HepG2 (cell line): ENCODE measurements around the gene DCP2. TPM values are rescaled to one million over a fixed set of nuclear protein-coding genes. Genes with fewer than 3 reads are reported as not detected.

Experiments used
- ATAC-seq: fragments of 200-7000 bp; cut with Tn5 transposase; 3 replicates; pipeline ENCODE4 v1.9.1; 2020; ENCODE audit warnings: mild to moderate bottlenecking, moderate library complexity
- BruUV-seq: library from RNA; stranded (reverse); fragments of 400-500 nt; replicated peaks from 2 replicates; lab custom pipeline; 2021; lab: Mats Ljungman, UMichigan
- CTCF ChIA-PET: fragments of 300-600 bp; formaldehyde crosslinking; extraction: SDS; loops from one replicate; lab custom pipeline; 2021; ENCODE audit warnings: low total read pairs, inconsistent platforms, low intra/inter-chr PET ratio; lab: Yijun Ruan, JAX
- POLR2A ChIA-PET: fragments of 350-600 bp; sonication (Branson Sonifier 250); formaldehyde crosslinking; loops from one replicate; lab custom pipeline; 2020; ENCODE audit warnings: antibody characterized with exemption, inconsistent platforms; lab: Yijun Ruan, JAX
- DNase-seq: peaks from one replicate; pipeline ENCODE4 v3.0.0-alpha.2; 2015; ENCODE audit warnings: low spot score
- FAIRE-seq: peaks from 3 replicates; lab custom pipeline; 2011; peaks lifted over from hg19 to GRCh38; lab: Jason Lieb, UNC
- H2AFZ ChIP-seq: one replicate; pipeline ENCODE4 v1.6.1; 2011; ENCODE audit warnings: low read length, inconsistent platforms
- H3K27ac ChIP-seq: fragments of 300-600 bp; 3 replicates; pipeline ENCODE4 v1.8.0; 2011; ENCODE audit warnings: mixed run types, mild to moderate bottlenecking, mixed read lengths, low read length, inconsistent platforms; ENCODE audit not compliant: insufficient read depth; ENCODE audit errors: extremely low read length
- H3K27me3 ChIP-seq, 2 experiments: fragments of 200-600 bp in 1 of 2; 2 replicates in 1 of 2; 3 replicates in 1 of 2; pipeline versions ENCODE4 v1.6.0 to v1.8.0; 2011; ENCODE audit warnings: low read length in 2 of 2, mild to moderate bottlenecking in 2 of 2, moderate library complexity in 2 of 2, inconsistent platforms in 1 of 2; ENCODE audit not compliant: insufficient read depth in 2 of 2, control insufficient read depth in 1 of 2
- H3K36me3 ChIP-seq, 2 experiments: fragments of 200-600 bp in 1 of 2; replicated peaks in 1 of 2; 2 replicates in 1 of 2; 3 replicates in 1 of 2; pipeline versions ENCODE4 v1.5.1 to v1.8.0; 2011; ENCODE audit warnings: low read length in 2 of 2, inconsistent platforms in 1 of 2; ENCODE audit not compliant: insufficient read depth in 2 of 2, control insufficient read depth in 1 of 2
- H3K4me1 ChIP-seq: 2 replicates; pipeline ENCODE4 v1.5.1; 2012; ENCODE audit warnings: low read length, inconsistent platforms; ENCODE audit not compliant: insufficient read depth
- H3K4me2 ChIP-seq: 2 replicates; pipeline ENCODE4 v1.6.0; 2011; ENCODE audit warnings: low read depth, low read length, inconsistent platforms
- H3K4me3 ChIP-seq, 3 experiments: fragments of 200-600 bp in 1 of 3; sonication (generic), shearing (Covaris generic) in 1 of 3; replicated peaks in 1 of 3; 2 replicates each; pipeline ENCODE4 v1.5.1; 2011 to 2016; ENCODE audit warnings: low read length in 3 of 3, inconsistent platforms in 2 of 3, low read depth in 2 of 3, mild to moderate bottlenecking in 2 of 3, control low read depth in 1 of 3, mixed read lengths in 1 of 3; ENCODE audit not compliant: insufficient read depth in 1 of 3
- H3K79me2 ChIP-seq: one replicate; pipeline ENCODE4 v1.6.1; 2011; ENCODE audit warnings: low read length, inconsistent platforms; ENCODE audit not compliant: insufficient read depth
- H3K9ac ChIP-seq: 2 replicates; pipeline ENCODE4 v1.6.0; 2011; ENCODE audit warnings: mild to moderate bottlenecking, low read depth, low read length, inconsistent platforms; ENCODE audit not compliant: insufficient read depth
- H3K9me3 ChIP-seq: 2 replicates; pipeline ENCODE4 v1.5.1; 2012; ENCODE audit warnings: mild to moderate bottlenecking, low read length
- H4K20me1 ChIP-seq: 2 replicates; pipeline ENCODE4 v1.6.0; 2011; ENCODE audit warnings: inconsistent platforms, mild to moderate bottlenecking, low read length, moderate library complexity; ENCODE audit not compliant: insufficient read depth
- MAFF ChIP-seq: IDR thresholded peaks from 2 replicates; pipeline ENCODE4 v1.6.1; 2011; ENCODE audit warnings: low read depth, low read length, improper control_type of control experiment
- MAFK ChIP-seq, 2 experiments: IDR thresholded peaks in 1 of 2; conservative IDR thresholded peaks in 1 of 2; 2 replicates each; pipeline ENCODE4 v1.6.1; 2011; ENCODE audit warnings: improper control_type of control experiment in 2 of 2, low read length in 2 of 2
- NFE2L2 ChIP-seq: fragments of 150-350 bp; IDR thresholded peaks from 2 replicates; pipeline ENCODE4 v1.6.1; 2014; ENCODE audit warnings: low read length
- WGBS: methylation state at CpG from one replicate; pipeline ENCODE4 v1.1.6; 2017; ENCODE audit warnings: low lambda C conversion rate; 5-methylcytosine and 5-hydroxymethylcytosine counted together
- in situ Hi-C: cut with HindIII; loops from 2 replicates; pipeline ENCODE4 v1.10.0; 2017; ENCODE audit warnings: low pct_unique_long_range_greater_than_20kb; ENCODE audit not compliant: extremely low pct_ligation_motif_present
- intact Hi-C: fragments of 100-400 bp; cut with micrococcal nuclease; formaldehyde crosslinking; loops from one replicate; pipeline ENCODE4 v1.10.0; 2022; ENCODE audit not compliant: unreplicated experiment
- polyA plus RNA-seq, 8 experiments: library from polyadenylated mRNA; depleted of rRNA in 3 of 8; stranded (reverse) in 7 of 8; unstranded in 1 of 8; fragments of >200 nt; fragmentation: Illumina TruSeq in 4 of 8; extraction: Trizol in 4 of 8; gene quantifications; 2 replicates each; pipeline versions ENCODE4 v1.2.1 to v1.2.3, GENCODE V29; 2011 to 2016; ENCODE audit warnings: low read depth in 4 of 8, missing spikeins in 1 of 8, mixed read lengths in 1 of 8; ENCODE audit not compliant: insufficient read depth in 1 of 8
- total RNA-seq, 5 experiments: library from RNA; depleted of rRNA; stranded (reverse); fragments of >200 nt; fragmentation: Illumina TruSeq; extraction: Trizol; gene quantifications; 2 replicates each; pipeline ENCODE4 v1.2.3, GENCODE V29; 2016; ENCODE audit warnings: low read depth in 1 of 5
- TF ChIP-seq, protein P1 (sequence below): sonication (generic); formaldehyde crosslinking; conservative IDR thresholded peaks from 2 replicates; pipeline ENCODE4 v1.4.0; 2020; ENCODE audit warnings: mild to moderate bottlenecking, missing genetic modification reagents, moderate library complexity
- TF ChIP-seq, protein P2 (sequence below): sonication (generic); formaldehyde crosslinking; IDR thresholded peaks from 2 replicates; pipeline ENCODE4 v1.8.0; 2022; ENCODE audit warnings: missing genetic modification reagents, mild to moderate bottlenecking, inconsistent platforms, borderline replicate concordance

Gene DCP2
- total and polyA plus RNA-seq, 2 of the 13 experiments (the other 11 are each of a cell fraction or from before 2014, with no cell fraction given), result 16.2 to 63.4 TPM

DNA sequence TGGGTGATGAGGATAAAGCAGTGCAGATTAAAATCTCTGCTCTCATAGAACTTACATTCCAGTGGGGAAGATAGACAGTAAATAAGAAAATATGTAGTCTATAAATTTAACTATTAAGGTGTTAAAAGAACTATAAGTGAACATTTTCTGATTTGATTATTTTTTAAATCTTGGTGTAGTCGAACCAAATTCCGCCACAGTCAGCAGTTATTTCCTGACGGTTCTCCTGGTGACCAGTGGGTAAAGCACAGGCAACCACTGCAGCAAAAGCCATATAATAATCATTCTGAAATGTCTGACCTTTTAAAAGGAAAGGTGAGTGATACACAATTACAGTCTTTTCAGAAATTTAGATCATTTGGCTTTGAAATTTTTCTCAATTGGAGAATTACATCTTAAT is 27.2 kb downstream of the DCP2 start:
- FAIRE-seq, result no peak
- BruUV-seq, result no TSS peak
- H4K20me1 ChIP-seq, result no peaks in the 10 kb centered on the region
- TF ChIP-seq MAFK (conservative IDR thresholded peaks at IDR 0.05 in 1 of 2, IDR thresholded peaks at IDR 0.05 in 1 of 2; ENCODE audit: low read length in 2 of 2), result peak; percentile 92 to 97
- TF ChIP-seq, protein P1, sequence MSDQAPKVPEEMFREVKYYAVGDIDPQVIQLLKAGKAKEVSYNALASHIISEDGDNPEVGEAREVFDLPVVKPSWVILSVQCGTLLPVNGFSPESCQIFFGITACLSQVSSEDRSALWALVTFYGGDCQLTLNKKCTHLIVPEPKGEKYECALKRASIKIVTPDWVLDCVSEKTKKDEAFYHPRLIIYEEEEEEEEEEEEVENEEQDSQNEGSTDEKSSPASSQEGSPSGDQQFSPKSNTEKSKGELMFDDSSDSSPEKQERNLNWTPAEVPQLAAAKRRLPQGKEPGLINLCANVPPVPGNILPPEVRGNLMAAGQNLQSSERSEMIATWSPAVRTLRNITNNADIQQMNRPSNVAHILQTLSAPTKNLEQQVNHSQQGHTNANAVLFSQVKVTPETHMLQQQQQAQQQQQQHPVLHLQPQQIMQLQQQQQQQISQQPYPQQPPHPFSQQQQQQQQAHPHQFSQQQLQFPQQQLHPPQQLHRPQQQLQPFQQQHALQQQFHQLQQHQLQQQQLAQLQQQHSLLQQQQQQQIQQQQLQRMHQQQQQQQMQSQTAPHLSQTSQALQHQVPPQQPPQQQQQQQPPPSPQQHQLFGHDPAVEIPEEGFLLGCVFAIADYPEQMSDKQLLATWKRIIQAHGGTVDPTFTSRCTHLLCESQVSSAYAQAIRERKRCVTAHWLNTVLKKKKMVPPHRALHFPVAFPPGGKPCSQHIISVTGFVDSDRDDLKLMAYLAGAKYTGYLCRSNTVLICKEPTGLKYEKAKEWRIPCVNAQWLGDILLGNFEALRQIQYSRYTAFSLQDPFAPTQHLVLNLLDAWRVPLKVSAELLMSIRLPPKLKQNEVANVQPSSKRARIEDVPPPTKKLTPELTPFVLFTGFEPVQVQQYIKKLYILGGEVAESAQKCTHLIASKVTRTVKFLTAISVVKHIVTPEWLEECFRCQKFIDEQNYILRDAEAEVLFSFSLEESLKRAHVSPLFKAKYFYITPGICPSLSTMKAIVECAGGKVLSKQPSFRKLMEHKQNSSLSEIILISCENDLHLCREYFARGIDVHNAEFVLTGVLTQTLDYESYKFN (CRISPR knock-in tag), result no peak
- peak; percentile 93 for TF ChIP-seq MAFF
- TF ChIP-seq, all 625 proteins: peak for 2
- Histone ChIP-seq H3K27me3 (no peaks in the 10 kb centered on the region), H3K4me3 (no peak overlapping the region), H3K4me1 (peaks cover 20% of the 10 kb centered on the region), H3K9ac (no peak overlapping the region), H3K36me3 (peaks cover 8 to 74% of the 10 kb centered on the region in 2 experiments), H3K27ac (no peak overlapping the region), H3K4me2 (no peak overlapping the region), H3K79me2 (peaks cover 7% of the 10 kb centered on the region), H3K9me3 (no peaks in the 10 kb centered on the region), H2AFZ (no peak overlapping the region)
- intact Hi-C loops, result no loop called here
- no peak for ATAC-seq
- 99% methylated on average over 3 of the region's 3 CpGs for WGBS
- ChIA-PET CTCF (no interaction called here), POLR2A (interaction anchor here (1.5 kb wide), 1 partner anchor 28 kb away, joined by 4 read pairs; the partner anchor contains the start of gene DCP2)
- no peak for DNase-seq
- in situ Hi-C loops, result no loop called here

DNA sequence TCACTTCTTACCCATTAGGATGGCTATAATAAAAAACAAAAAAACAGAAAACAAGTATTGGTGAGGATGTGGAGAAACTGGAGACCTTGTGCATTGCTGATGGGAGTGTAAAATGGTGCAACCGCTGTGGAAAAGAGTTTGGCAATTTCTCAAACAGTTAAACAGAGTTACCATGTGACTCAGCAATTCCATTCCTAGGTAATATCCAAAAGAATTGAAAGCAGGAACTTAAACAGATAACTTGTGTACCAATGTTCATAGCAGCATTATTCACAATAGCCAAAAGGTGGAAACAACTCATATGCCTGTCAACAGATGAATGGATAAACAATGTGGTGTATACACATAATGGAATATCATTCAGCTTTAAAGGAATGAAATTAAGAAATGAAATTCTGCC is 28.9 kb downstream of the DCP2 start:
- H3K36me3 ChIP-seq, result peaks cover 10 to 73% of the 10 kb centered on the region in 2 experiments
- DNase-seq (no peak), ATAC-seq (no peak)
- in situ Hi-C loops, result no loop called here
- H3K4me2 ChIP-seq, result no peak overlapping the region
- H3K27me3 ChIP-seq, result no peaks in the 10 kb centered on the region
- peaks cover 5% of the 10 kb centered on the region for H3K79me2 ChIP-seq
- H4K20me1 ChIP-seq, result no peaks in the 10 kb centered on the region
- H3K4me3 ChIP-seq, result no peak overlapping the region
- H3K4me1 ChIP-seq, result peaks cover 20% of the 10 kb centered on the region
- CTCF ChIA-PET, result no interaction called here
- BruUV-seq, result no TSS peak
- no peak overlapping the region for H2AFZ ChIP-seq
- TF ChIP-seq, protein P2, sequence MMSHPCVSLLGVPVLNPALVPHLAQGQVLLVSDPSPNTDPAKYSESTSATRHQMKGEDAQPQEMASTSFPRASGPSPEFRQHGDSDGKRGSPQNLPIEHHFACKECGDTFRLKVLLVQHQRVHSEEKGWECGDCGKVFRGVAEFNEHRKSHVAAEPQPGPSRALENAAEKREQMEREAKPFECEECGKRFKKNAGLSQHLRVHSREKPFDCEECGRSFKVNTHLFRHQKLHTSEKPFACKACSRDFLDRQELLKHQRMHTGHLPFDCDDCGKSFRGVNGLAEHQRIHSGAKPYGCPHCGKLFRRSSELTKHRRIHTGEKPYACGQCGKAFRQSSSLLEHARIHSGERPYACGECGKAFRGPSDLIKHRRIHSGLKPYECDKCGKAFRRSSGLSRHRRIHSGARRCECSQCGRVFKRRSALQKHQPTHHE (CRISPR knock-in tag), result no peak
- peak; percentile 59; the same call in 1 of the 2 replicates for TF ChIP-seq NFE2L2
- TF ChIP-seq, all 625 proteins: peak for 1
- no peak for FAIRE-seq
- POLR2A ChIA-PET, result no interaction called here
- WGBS, result 97% methylated on average over 1 of the region's 1 CpG
- no peak overlapping the region for H3K9ac ChIP-seq
- no peaks in the 10 kb centered on the region for H3K9me3 ChIP-seq
- H3K27ac ChIP-seq, result no peak overlapping the region
- intact Hi-C loops, result no loop called here
